ENCODE measurements around the gene ARL8A. TPM values are rescaled to one million over a fixed set of nuclear protein-coding genes. Genes with fewer than 3 reads are reported as not detected.
"Not testable (repeated sequence)": the region's sequence is repeated elsewhere in the genome, so short reads cannot be mapped to it uniquely, and the experiment has no call there.

Gene ARL8A
- total RNA-seq, 1 donor = 37.7 TPM

GRCh38 chr1:202160377-202160940 lies 15.9 kb upstream of the ARL8A start, which contains the start of gene PTPN7:
TSS of gene PTPN7 (minus strand) at chr1:202160602. CDS start at chr1:202159402, 1,200 bp downstream.
- peak; percentile 58 to 86 (median 81) for DNase-seq (ENCODE audit: low read depth in 2 of 3, low spot score in 2 of 3)

- peak in 2 of 3 donors; percentile 49 to 61 for DNase-seq (ENCODE audit: low read depth in 2 of 3, low spot score in 2 of 3)
These were observed 15.2 kb upstream of the ARL8A start for GRCh38 chr1:202159534-202160371.

GRCh38 chr1:202158810-202159533 lies 14.4 kb upstream of the ARL8A start:
- no peak for DNase-seq (ENCODE audit: low read depth in 2 of 3, low spot score in 2 of 3)

GRCh38 chr1:202157945-202158344 lies 13.4 kb upstream of the ARL8A start:
- DNase-seq (ENCODE audit: low read depth in 2 of 3, low spot score in 2 of 3) = no peak

GRCh38 chr1:202156590-202156989 lies 12.1 kb upstream of the ARL8A start:
- DNase-seq (ENCODE audit: low read depth in 2 of 3, low spot score in 2 of 3) = no peak

- DNase-seq (ENCODE audit: low read depth in 2 of 3, low spot score in 2 of 3) = no peak
These were observed 11.0 kb upstream of the ARL8A start for GRCh38 chr1:202155478-202156021.

GRCh38 chr1:202154766-202155477 lies 10.4 kb upstream of the ARL8A start:
- peak in 2 of 3 donors; percentile 47 to 75 for DNase-seq (ENCODE audit: low read depth in 2 of 3, low spot score in 2 of 3)

GRCh38 chr1:202154148-202154765 lies 9.7 kb upstream of the ARL8A start:
- DNase-seq (ENCODE audit: low read depth in 2 of 3, low spot score in 2 of 3) = no peak

- no peak for DNase-seq (ENCODE audit: low read depth in 2 of 3, low spot score in 2 of 3)
These were observed 8.7 kb upstream of the ARL8A start for GRCh38 chr1:202153284-202153683.

GRCh38 chr1:202152399-202152798 lies 7.9 kb upstream of the ARL8A start:
- DNase-seq (ENCODE audit: low read depth in 2 of 3, low spot score in 2 of 3) = no peak

- DNase-seq (ENCODE audit: low read depth in 2 of 3, low spot score in 2 of 3) = no peak
These were observed 6.5 kb upstream of the ARL8A start for GRCh38 chr1:202151045-202151444.

- DNase-seq (ENCODE audit: low read depth in 2 of 3, low spot score in 2 of 3) = no peak
These were observed 6.1 kb upstream of the ARL8A start for GRCh38 chr1:202150602-202151001.

- DNase-seq (ENCODE audit: low read depth in 2 of 3, low spot score in 2 of 3) = no peak
These were observed 5.7 kb upstream of the ARL8A start for GRCh38 chr1:202150187-202150586.

- DNase-seq (ENCODE audit: low read depth in 2 of 3, low spot score in 2 of 3) = no peak
These were observed 5.0 kb upstream of the ARL8A start for GRCh38 chr1:202149566-202149965.

- no peak for DNase-seq (ENCODE audit: low read depth in 2 of 3, low spot score in 2 of 3)
These were observed 3.9 kb upstream of the ARL8A start for GRCh38 chr1:202148391-202148790.

- no peak for DNase-seq (ENCODE audit: low read depth in 2 of 3, low spot score in 2 of 3)
These were observed 2.5 kb upstream of the ARL8A start for GRCh38 chr1:202146993-202147392.

GRCh38 chr1:202146279-202146678 lies 1.7 kb upstream of the ARL8A start:
- no peak for DNase-seq (ENCODE audit: low read depth in 2 of 3, low spot score in 2 of 3)

GRCh38 chr1:202145744-202146140 lies 1.2 kb upstream of the ARL8A start:
- DNase-seq (ENCODE audit: low read depth in 2 of 3, low spot score in 2 of 3) = not testable (repeated sequence)

- no peak for DNase-seq (ENCODE audit: low read depth in 2 of 3, low spot score in 2 of 3)
These were observed 669 bp upstream of the ARL8A start for GRCh38 chr1:202145068-202145743.
